GM12892 (cell line): ENCODE measurements around the gene GNGT2.

Experiments
- POLR2A ChIP-seq: IDR thresholded peaks from 2 replicates; pipeline ENCODE4 v1.6.1; 2011; ENCODE audit warnings: low read depth, low read length, control low read depth
- POLR2AphosphoS5 ChIP-seq: IDR thresholded peaks from 2 replicates; pipeline ENCODE4 v1.6.1; 2011; ENCODE audit warnings: low read depth, low read length, control low read depth
- TAF1 ChIP-seq: IDR thresholded peaks from 2 replicates; pipeline ENCODE4 v1.6.1; 2011; ENCODE audit warnings: low read depth, mild to moderate bottlenecking, control low read depth, low read length, borderline replicate concordance

DNA sequence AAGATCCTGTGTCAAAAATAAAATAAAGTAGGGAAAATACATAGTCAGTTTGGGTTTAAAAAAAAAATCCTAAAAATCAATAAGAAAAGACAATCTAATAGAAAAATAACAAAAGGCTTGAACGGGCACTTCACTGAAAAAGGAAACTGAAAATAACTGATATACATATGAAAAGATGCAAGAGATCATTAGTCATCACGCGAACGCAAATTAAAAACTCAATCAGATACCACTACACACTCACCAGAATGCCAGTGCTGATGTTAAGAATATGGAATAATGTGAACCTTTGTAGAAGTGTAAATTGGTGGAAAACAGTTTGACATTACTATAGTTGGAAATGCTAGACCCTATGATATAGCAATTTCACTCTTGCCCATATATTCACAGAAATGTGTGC, 14.6 kb downstream of the GNGT2 start:
- TF ChIP-seq POLR2A (no peak), TAF1 (no peak), POLR2AphosphoS5 (no peak)
